SK-N-SH treated with all-trans-retinoic acid at 6 μM for 48 hours (cell line): Measurements from ENCODE around the gene DNAL1.

Experiments
- ARNTL ChIP-seq: fragments of 450-650 bp; formaldehyde crosslinking; IDR thresholded peaks from 2 replicates; pipeline ENCODE4 v1.5.0; 2020; ENCODE audit warnings: low read depth, mild to moderate bottlenecking, moderate library complexity, borderline replicate concordance
- CREB5 ChIP-seq: fragments of 250-450 bp; sonication (Bioruptor Pico); IDR thresholded peaks from 2 replicates; pipeline ENCODE4 v1.5.1; 2020; ENCODE audit warnings: low read depth, mild to moderate bottlenecking, moderate library complexity
- CSDC2 ChIP-seq: fragments of 250-450 bp; sonication (Bioruptor Pico); IDR thresholded peaks from 2 replicates; pipeline ENCODE4 v1.5.0; 2020; ENCODE audit warnings: mild to moderate bottlenecking, moderate library complexity
- ESRRG ChIP-seq: fragments of 250-450 bp; sonication (Bioruptor Pico); IDR thresholded peaks from 2 replicates; pipeline ENCODE4 v1.6.1; 2021; ENCODE audit warnings: mild to moderate bottlenecking
- GLIS3 ChIP-seq: fragments of 250-450 bp; sonication (Bioruptor Pico); IDR thresholded peaks from 2 replicates; pipeline ENCODE4 v1.5.0; 2020; ENCODE audit warnings: mild to moderate bottlenecking, moderate library complexity
- OSR1 ChIP-seq: fragments of 250-450 bp; sonication (Bioruptor Pico); IDR thresholded peaks from 2 replicates; pipeline ENCODE4 v1.8.0; 2022; ENCODE audit warnings: moderate library complexity, mild to moderate bottlenecking, inconsistent platforms
- PATZ1 ChIP-seq: fragments of 250-450 bp; sonication (Bioruptor Pico); IDR thresholded peaks from 2 replicates; pipeline ENCODE4 v1.8.0; 2020; ENCODE audit warnings: mild to moderate bottlenecking, moderate library complexity, borderline replicate concordance
- RARB ChIP-seq: fragments of 250-450 bp; sonication (Bioruptor Pico); IDR thresholded peaks from 2 replicates; pipeline ENCODE4 v1.8.0; 2021; ENCODE audit warnings: mild to moderate bottlenecking, moderate library complexity
- ZC3H10 ChIP-seq: fragments of 250-450 bp; sonication (Bioruptor Pico); IDR thresholded peaks from 2 replicates; pipeline ENCODE4 v1.5.1; 2021; ENCODE audit warnings: mild to moderate bottlenecking, moderate library complexity
- ZFP3 ChIP-seq: fragments of 250-450 bp; sonication (Bioruptor Pico); IDR thresholded peaks from 2 replicates; pipeline ENCODE4 v1.5.0; 2020; ENCODE audit warnings: mild to moderate bottlenecking, moderate library complexity
- ZFP30 ChIP-seq: fragments of 450-650 bp; formaldehyde crosslinking; IDR thresholded peaks from 2 replicates; pipeline ENCODE4 v1.5.0; 2022; ENCODE audit warnings: mild to moderate bottlenecking, moderate library complexity
- ZNF8 ChIP-seq: fragments of 450-650 bp; formaldehyde crosslinking; IDR thresholded peaks from 2 replicates; pipeline ENCODE4 v1.5.0; 2020; ENCODE audit warnings: mild to moderate bottlenecking, moderate library complexity

- TF ChIP-seq RARB (CRISPR knock-in tag) (no peak), PATZ1 (no peak), ZNF8 (no peak), ZFP3 (CRISPR knock-in tag) (no peak), CREB5 (CRISPR knock-in tag) (no peak), ARNTL (CRISPR knock-in tag) (no peak), ESRRG (no peak), OSR1 (CRISPR knock-in tag) (no peak), ZFP30 (CRISPR knock-in tag) (no peak), GLIS3 (CRISPR knock-in tag) (no peak), ZC3H10 (no peak), CSDC2 (CRISPR knock-in tag) (no peak)
These were observed 105.1 kb downstream of the DNAL1 start for GRCh38 chr14:73749706-73750530.
